K562 (cell line): ENCODE data around the gene OAT. TPM values are rescaled to one million over a fixed set of nuclear protein-coding genes. Genes with fewer than 3 reads are reported as not detected.

Source experiments
- ATAC-seq: fragments of 200-7000 bp; cut with Tn5 transposase; 3 replicates; pipeline ENCODE4 v1.9.1; 2020; ENCODE audit warnings: moderate library complexity
- BruUV-seq: library from RNA; stranded (reverse); fragments of 400-500 nt; replicated peaks from 2 replicates; lab custom pipeline; 2021; lab: Mats Ljungman, UMichigan
- CTCF ChIA-PET: fragments of 300-600 bp; formaldehyde crosslinking; extraction: SDS; loops from one replicate; lab custom pipeline; 2021; ENCODE audit warnings: low intra/inter-chr PET ratio; lab: Yijun Ruan, JAX
- POLR2A ChIA-PET: fragments of 300-600, 350-650 bp; sonication (Branson Sonifier 250); formaldehyde crosslinking; extraction: SDS; loops from one replicate; lab custom pipeline; 2021; ENCODE audit warnings: antibody characterized with exemption, inconsistent platforms; lab: Yijun Ruan, JAX
- DNase-seq, 4 experiments: peaks; one replicate each; pipeline versions ENCODE4 v3.0.0 to v3.0.0-alpha.2; 2011 to 2018; ENCODE audit warnings: low spot score in 3 of 4, mixed read lengths in 3 of 4; ENCODE audit errors: extremely low read depth in 1 of 4
- FAIRE-seq: peaks from 2 replicates; lab custom pipeline; 2011; peaks lifted over from hg19 to GRCh38; lab: Jason Lieb, UNC
- H2AFZ ChIP-seq: 2 replicates; pipeline ENCODE4 v1.6.0; 2011; ENCODE audit warnings: low read depth, low read length, control low read depth, inconsistent platforms
- H3K27ac ChIP-seq: fragments of 200-600 bp; 3 replicates; pipeline ENCODE4 v1.8.0; 2011; ENCODE audit warnings: low read depth, mild to moderate bottlenecking, control low read depth, inconsistent platforms, low read length, moderate library complexity, mixed read lengths; ENCODE audit errors: extremely low read depth
- H3K27me3 ChIP-seq, 2 experiments: fragments of 300-600 bp in 1 of 2; 2 replicates in 1 of 2; 3 replicates in 1 of 2; pipeline versions ENCODE4 v1.6.0 to v1.8.0; 2011; ENCODE audit warnings: inconsistent platforms in 2 of 2, low read length in 2 of 2, mild to moderate bottlenecking in 1 of 2, mixed read lengths in 1 of 2, moderate library complexity in 1 of 2; ENCODE audit not compliant: control insufficient read depth in 2 of 2, insufficient read depth in 2 of 2
- H3K36me3 ChIP-seq: fragments of 300-600 bp; 3 replicates; pipeline ENCODE4 v1.8.0; 2011; ENCODE audit warnings: mild to moderate bottlenecking, low read length, inconsistent platforms; ENCODE audit not compliant: control insufficient read depth, insufficient read depth
- H3K4me1 ChIP-seq, 2 experiments: fragments of 200-600 bp in 1 of 2; replicated peaks in 1 of 2; 2 replicates in 1 of 2; 3 replicates in 1 of 2; pipeline versions ENCODE4 v1.5.1 to v1.8.0; 2011; ENCODE audit warnings: inconsistent platforms in 2 of 2, low read length in 2 of 2, mild to moderate bottlenecking in 1 of 2, mixed read lengths in 1 of 2, moderate library complexity in 1 of 2; ENCODE audit not compliant: control insufficient read depth in 2 of 2, insufficient read depth in 2 of 2
- H3K4me2 ChIP-seq: 2 replicates; pipeline ENCODE4 v1.6.1; 2011; ENCODE audit warnings: low read length, control low read depth, inconsistent platforms, mixed read lengths; ENCODE audit not compliant: insufficient read depth
- H3K4me3 ChIP-seq: fragments of 200-600 bp; sonication (generic), shearing (Covaris generic); 2 replicates; pipeline ENCODE4 v1.5.1; 2016; ENCODE audit warnings: control low read depth, inconsistent platforms
- H3K79me2 ChIP-seq: fragments of 200-600 bp; 3 replicates; pipeline ENCODE4 v1.8.0; 2011; ENCODE audit warnings: low read length, inconsistent platforms; ENCODE audit not compliant: control insufficient read depth, insufficient read depth
- H3K9ac ChIP-seq, 2 experiments: 2 replicates each; pipeline versions ENCODE4 v1.6.0 to v1.6.1; 2011; ENCODE audit warnings: low read depth in 2 of 2, low read length in 2 of 2, control low read depth in 1 of 2, inconsistent platforms in 1 of 2, mild to moderate bottlenecking in 1 of 2, mixed read lengths in 1 of 2; ENCODE audit not compliant: insufficient read depth in 1 of 2
- H3K9me1 ChIP-seq: one replicate; pipeline ENCODE4 v1.6.0; 2011; ENCODE audit warnings: inconsistent platforms, mild to moderate bottlenecking, low read length, moderate library complexity; ENCODE audit not compliant: control insufficient read depth, insufficient read depth
- H3K9me3 ChIP-seq: replicated peaks from 2 replicates; pipeline ENCODE4 v1.5.1; 2011; ENCODE audit warnings: low read depth, low read length, inconsistent platforms; ENCODE audit not compliant: control insufficient read depth, insufficient read depth
- H4K20me1 ChIP-seq: replicated peaks from 2 replicates; pipeline ENCODE4 v1.6.1; 2011; ENCODE audit warnings: low read length, inconsistent platforms, mixed read lengths; ENCODE audit not compliant: control insufficient read depth, insufficient read depth
- IFI16 ChIP-seq: fragments of 250-450 bp; sonication (Bioruptor Pico); IDR thresholded peaks from 2 replicates; pipeline ENCODE4 v2.1.2; 2022; ENCODE audit warnings: mild to moderate bottlenecking, inconsistent platforms
- NR1H2 ChIP-seq: sonication (generic); formaldehyde crosslinking; IDR thresholded peaks from 2 replicates; pipeline ENCODE4 v1.4.0; 2020; ENCODE audit warnings: mild to moderate bottlenecking, missing genetic modification reagents
- PTBP1 ChIP-seq: fragments of 200-400 bp; formaldehyde crosslinking; IDR thresholded peaks from 2 replicates; pipeline ENCODE4 v1.6.1; 2017; ENCODE audit warnings: low read depth, low read length
- TGIF2 ChIP-seq: sonication (generic); formaldehyde crosslinking; IDR thresholded peaks from 2 replicates; pipeline ENCODE4 v1.8.1; 2022; ENCODE audit warnings: mild to moderate bottlenecking, missing genetic modification reagents, moderate library complexity
- ZBTB26 ChIP-seq: fragments of 450-650 bp; formaldehyde crosslinking; IDR thresholded peaks from 2 replicates; pipeline ENCODE4 v1.4.0; 2022; ENCODE audit warnings: missing genetic modification characterization
- ZNF75A ChIP-seq: fragments of 450-650 bp; formaldehyde crosslinking; IDR thresholded peaks from 2 replicates; pipeline ENCODE4 v1.4.0; 2020; ENCODE audit warnings: mild to moderate bottlenecking
- WGBS: fragments of 100-300 bp; shearing (Covaris generic); methylation state at CpG from one replicate; pipeline ENCODE4 v1.1.6; 2016; ENCODE audit warnings: low coverage, mixed read lengths; ENCODE audit not compliant: insufficient coverage; ENCODE audit errors: missing lambda C conversion rate; 5-methylcytosine and 5-hydroxymethylcytosine counted together
- in situ Hi-C: fragments of 300-500 bp; cut with MboI; formaldehyde crosslinking; loops from 4 replicates; pipeline ENCODE4 v1.15.0; 2018; ENCODE audit warnings: inconsistent platforms, mixed read lengths
- intact Hi-C: fragments of 100-400 bp; cut with micrococcal nuclease; formaldehyde crosslinking; loops from 2 replicates; pipeline ENCODE4 v1.14.2; 2022
- polyA plus RNA-seq, 8 experiments: library from polyadenylated mRNA; depleted of rRNA in 4 of 8; stranded (reverse) in 5 of 8; unstranded in 3 of 8; fragments of >200 nt; fragmentation: Nextera tagmentation in 2 of 8; fragmentation: Illumina TruSeq in 1 of 8; extraction: Ambion mirVana in 2 of 8; extraction: Trizol in 1 of 8; gene quantifications; 2 replicates each; pipeline versions ENCODE4 v1.2.1 to v1.2.3, GENCODE V29; 2011 to 2014; ENCODE audit warnings: inconsistent platforms in 1 of 8, missing spikeins in 1 of 8
- total RNA-seq, 7 experiments: library from RNA; depleted of rRNA in 6 of 7; stranded (reverse); fragments of >200 nt in 6 of 7; fragmentation: Illumina TruSeq in 2 of 7; extraction: Trizol in 2 of 7; gene quantifications; 2 replicates each; pipeline versions ENCODE4 v1.2.1 to v1.2.3, GENCODE V29; 2011 to 2021; ENCODE audit warnings: low replicate concordance in 1 of 7

OAT gene
- total and polyA plus RNA-seq, 9 of the 15 experiments (the other 6 are each of a cell fraction or from before 2014, with no cell fraction given), result 100 to 312 (median 163) TPM

GRCh38 chr10:124384591-124385190 lies 34.0 kb downstream of the OAT start:
- Histone ChIP-seq H3K4me3 (no peak overlapping the region), H3K9me3 (no peaks in the 10 kb centered on the region), H4K20me1 (0 out of 2 replicates have a peak, but pooled peaks cover 3% of the 10 kb centered on the region), H2AFZ (no peak overlapping the region), H3K4me1 (peaks cover 4 to 14% of the 10 kb centered on the region in 2 experiments; a peak in 4 of 5 replicates), H3K27ac (no peak overlapping the region), H3K36me3 (no peaks in the 10 kb centered on the region), H3K27me3 (peaks cover 10 to 47% of the 10 kb centered on the region in 2 experiments; a peak in 4 of 5 replicates), H3K9me1 (no peaks in the 10 kb centered on the region), H3K4me2 (no peak overlapping the region), H3K79me2 (no peaks in the 10 kb centered on the region), H3K9ac (no peak overlapping the region)
- FAIRE-seq (no peak), DNase-seq (no peak), ATAC-seq (no peak)
- in situ Hi-C loops, result loop anchor here (5.0 to 25.0 kb wide), 2 partner anchors 382 to 797 kb away; no protein-coding TSS in a partner anchor
- CTCF ChIA-PET, result interaction anchor here (0.7 kb wide), 1 partner anchor 88 kb away, joined by 4 read pairs; no protein-coding TSS in a partner anchor
- no TSS peak for BruUV-seq
- POLR2A ChIA-PET, result no interaction called here
- intact Hi-C loops, result loop anchor here (10.0 kb wide), 1 partner anchor 130 kb away; no protein-coding TSS in a partner anchor
- WGBS, result 10% methylated on average over 6 of the region's 7 CpGs
- no peak for TF ChIP-seq TGIF2 (CRISPR knock-in tag)
- no peak for TF ChIP-seq ZBTB26 (CRISPR knock-in tag)
- TF ChIP-seq NR1H2 (CRISPR knock-in tag), result no peak
- TF ChIP-seq ZNF75A, result no peak
- TF ChIP-seq PTBP1, result no peak
- no peak for TF ChIP-seq IFI16
- TF ChIP-seq, all 486 proteins: peak for 0
